ENCODE measurements around the gene PARP14.
"Not testable (repeated sequence)": the region's sequence is repeated elsewhere in the genome, so short reads cannot be mapped to it uniquely, and the experiment has no call there.

Gene PARP14

GRCh38 chr3:122679085-122679881, 1.4 kb upstream of the PARP14 start:
- peak; percentile 85 to 88 (median 87) for DNase-seq

- peak in 2 of 3 donors; percentile 68 to 82 for DNase-seq
These were observed 661 bp upstream of the PARP14 start for GRCh38 chr3:122679882-122680474.

- peak; percentile 40 to 55 (median 50) for DNase-seq
These were observed 790 bp downstream of the PARP14 start for GRCh38 chr3:122681284-122681973.

- DNase-seq = peak; percentile 63 to 81 (median 77)
These were observed 1.4 kb downstream of the PARP14 start for GRCh38 chr3:122681974-122682409.

GRCh38 chr3:122682778-122683411, 2.3 kb downstream of the PARP14 start:
- peak; percentile 84 to 93 (median 93) for DNase-seq

GRCh38 chr3:122687298-122687697, 6.7 kb downstream of the PARP14 start:
- DNase-seq = peak; percentile 58 to 69 (median 64)

- DNase-seq = peak; percentile 66 to 81 (median 79)
These were observed 8.4 kb downstream of the PARP14 start for GRCh38 chr3:122688996-122689395.

GRCh38 chr3:122689587-122689986, 8.9 kb downstream of the PARP14 start:
- peak in 1 of 3 donors; percentile 30 for DNase-seq

- no peak for DNase-seq
These were observed 9.5 kb downstream of the PARP14 start for GRCh38 chr3:122690096-122690495.

GRCh38 chr3:122691195-122691594, 10.6 kb downstream of the PARP14 start:
- peak; percentile 46 to 73 (median 72) for DNase-seq

- DNase-seq = no peak
These were observed 12.0 kb downstream of the PARP14 start for GRCh38 chr3:122692674-122693073.

- DNase-seq = no peak
These were observed 14.3 kb downstream of the PARP14 start for GRCh38 chr3:122694966-122695365.

GRCh38 chr3:122695927-122696561, 15.4 kb downstream of the PARP14 start:
- DNase-seq = no peak

GRCh38 chr3:122697952-122698620, 17.4 kb downstream of the PARP14 start:
- DNase-seq = peak; percentile 60 to 64 (median 62)

- DNase-seq = peak in 1 of 3 donors; percentile 49
These were observed 19.6 kb downstream of the PARP14 start for GRCh38 chr3:122700193-122700592.

- peak in 1 of 3 donors; percentile 46 for DNase-seq
These were observed 24.7 kb downstream of the PARP14 start for GRCh38 chr3:122705379-122705778.

- not testable (repeated sequence) for DNase-seq
These were observed 30.1 kb downstream of the PARP14 start for GRCh38 chr3:122710616-122711251.

- no peak for DNase-seq
These were observed 33.6 kb downstream of the PARP14 start for GRCh38 chr3:122714273-122714672.

- no peak for DNase-seq
These were observed 36.0 kb downstream of the PARP14 start for GRCh38 chr3:122716667-122717066.

GRCh38 chr3:122719273-122719921, 38.8 kb downstream of the PARP14 start:
- peak in 1 of 3 donors; percentile 19 for DNase-seq

GRCh38 chr3:122725106-122725505, 44.5 kb downstream of the PARP14 start:
- DNase-seq = peak in 1 of 3 donors; percentile 1
